WTC11 (cell line): ENCODE results near the gene PLEKHA1. TPM values are rescaled to one million over a fixed set of nuclear protein-coding genes. Genes with fewer than 3 reads are reported as not detected.
A peak's percentile ranks its signal among the peaks of the same experiment; 100 is the strongest.

ENCODE experiments used
- ATAC-seq: fragments of 200-7000 bp; cut with Tn5 transposase; 2 replicates; pipeline ENCODE4 v1.10.0; 2021; ENCODE audit warnings: mild to moderate bottlenecking, moderate library complexity
- CTCF ChIA-PET: fragments of 300-600 bp; sonication (Branson Sonifier 250); formaldehyde crosslinking; loops from one replicate; lab custom pipeline; 2021; ENCODE audit warnings: antibody characterized with exemption; lab: Charles Lee
- POLR2A ChIA-PET: fragments of 350-600 bp; sonication (Branson Sonifier 250); formaldehyde crosslinking; loops from one replicate; lab custom pipeline; 2021; ENCODE audit warnings: antibody characterized with exemption; lab: Charles Lee
- DNase-seq: peaks from one replicate; pipeline ENCODE4 v3.0.0; 2021; ENCODE audit warnings: low spot score
- H3K27ac Mint-ChIP-seq: 2 replicates; pipeline ENCODE4 v1.8.0; 2021; ENCODE audit warnings: mixed read lengths
- H3K27me3 Mint-ChIP-seq: 2 replicates; pipeline ENCODE4 v1.8.0; 2021; ENCODE audit warnings: low read depth, mild to moderate bottlenecking, moderate library complexity, mixed read lengths
- H3K36me3 Mint-ChIP-seq: 2 replicates; pipeline ENCODE4 v1.8.0; 2021; ENCODE audit warnings: mixed read lengths
- H3K4me1 Mint-ChIP-seq: 2 replicates; pipeline ENCODE4 v1.8.0; 2022; ENCODE audit warnings: mixed read lengths
- H3K4me3 Mint-ChIP-seq: 2 replicates; pipeline ENCODE4 v1.8.0; 2021; ENCODE audit warnings: mild to moderate bottlenecking, moderate library complexity, mixed read lengths
- H3K9me3 Mint-ChIP-seq: 2 replicates; pipeline ENCODE4 v1.8.0; 2021; ENCODE audit warnings: mixed read lengths
- ATF3 ChIP-seq: sonication (generic); formaldehyde crosslinking; conservative IDR thresholded peaks from 2 replicates; pipeline ENCODE4 v1.8.1; 2022; ENCODE audit warnings: mild to moderate bottlenecking, missing genetic modification reagents
- E2F4 ChIP-seq: sonication (generic); formaldehyde crosslinking; IDR thresholded peaks from 2 replicates; pipeline ENCODE4 v1.8.1; 2022; ENCODE audit warnings: low read depth, mild to moderate bottlenecking, moderate library complexity, missing genetic modification reagents, borderline replicate concordance
- EMX1 ChIP-seq: fragments of 250-450 bp; sonication (Bioruptor Pico); IDR thresholded peaks from 2 replicates; pipeline ENCODE4 v1.8.0; 2021; ENCODE audit warnings: mild to moderate bottlenecking
- FOXJ3 ChIP-seq: sonication (generic); formaldehyde crosslinking; IDR thresholded peaks from 2 replicates; pipeline ENCODE4 v1.9.0; 2021; ENCODE audit warnings: missing genetic modification reagents, mild to moderate bottlenecking, borderline replicate concordance
- GTF2I ChIP-seq: fragments of 250-450 bp; sonication (Bioruptor Pico); conservative IDR thresholded peaks from 2 replicates; pipeline ENCODE4 v1.4.0; 2021; ENCODE audit warnings: mild to moderate bottlenecking
- IRF1 ChIP-seq: sonication (generic); formaldehyde crosslinking; IDR thresholded peaks from 2 replicates; pipeline ENCODE4 v1.8.0; 2023; ENCODE audit warnings: missing genetic modification reagents
- MAX ChIP-seq: sonication (generic); formaldehyde crosslinking; IDR thresholded peaks from 2 replicates; pipeline ENCODE4 v1.8.0; 2022; ENCODE audit warnings: mild to moderate bottlenecking, missing genetic modification reagents
- MXD4 ChIP-seq: fragments of 250-450 bp; sonication (Bioruptor Pico); IDR thresholded peaks from 2 replicates; pipeline ENCODE4 v1.8.0; 2021; ENCODE audit warnings: mild to moderate bottlenecking, moderate library complexity, borderline replicate concordance
- NFYB ChIP-seq: sonication (generic); formaldehyde crosslinking; conservative IDR thresholded peaks from 2 replicates; pipeline ENCODE4 v1.8.0; 2022; ENCODE audit warnings: low read depth, missing genetic modification reagents
- PREB ChIP-seq: sonication (generic); formaldehyde crosslinking; IDR thresholded peaks from 2 replicates; pipeline ENCODE4 v1.8.1; 2022; ENCODE audit warnings: mild to moderate bottlenecking, missing genetic modification reagents, moderate library complexity, borderline replicate concordance
- SP1 ChIP-seq: sonication (generic); formaldehyde crosslinking; conservative IDR thresholded peaks from 2 replicates; pipeline ENCODE4 v1.8.1; 2022; ENCODE audit warnings: missing genetic modification reagents
- TEAD1 ChIP-seq: sonication (generic); formaldehyde crosslinking; IDR thresholded peaks from 2 replicates; pipeline ENCODE4 v1.8.0; 2022; ENCODE audit warnings: mild to moderate bottlenecking, missing genetic modification reagents
- USF1 ChIP-seq: sonication (generic); formaldehyde crosslinking; IDR thresholded peaks from 2 replicates; pipeline ENCODE4 v1.8.0; 2022; ENCODE audit warnings: mild to moderate bottlenecking, missing genetic modification reagents
- ZNF281 ChIP-seq: sonication (generic); formaldehyde crosslinking; IDR thresholded peaks from 2 replicates; pipeline ENCODE4 v1.8.0; 2023; ENCODE audit warnings: mild to moderate bottlenecking, missing genetic modification reagents
- ZNF317 ChIP-seq: sonication (generic); formaldehyde crosslinking; IDR thresholded peaks from 2 replicates; pipeline ENCODE4 v1.8.1; 2023; ENCODE audit warnings: low read depth, mild to moderate bottlenecking, moderate library complexity, missing genetic modification reagents, borderline replicate concordance
- ZNF416 ChIP-seq: fragments of 250-450 bp; sonication (Bioruptor Pico); IDR thresholded peaks from 2 replicates; pipeline ENCODE4 v1.9.0; 2021; ENCODE audit warnings: mild to moderate bottlenecking, inconsistent platforms
- ZNF512 ChIP-seq: sonication (generic); formaldehyde crosslinking; IDR thresholded peaks from 2 replicates; pipeline ENCODE4 v1.8.1; 2022; ENCODE audit warnings: missing genetic modification reagents, borderline replicate concordance
- total RNA-seq: library from RNA; stranded (reverse); gene quantifications from 3 replicates; pipeline ENCODE4 v1.2.3, GENCODE V29; 2021

PLEKHA1 gene
- total RNA-seq, 1 experiment from 2014 or later, result 34.6 TPM

GRCh38 chr10:122376364-122376961, 2.0 kb downstream of the PLEKHA1 start:
- H3K27me3 Mint-ChIP-seq, result peaks cover 20% of the 10 kb centered on the region
- peaks cover 21% of the 10 kb centered on the region for H3K4me1 Mint-ChIP-seq
- ChIA-PET CTCF (no interaction called here), POLR2A (no interaction called here)
- DNase-seq (no peak), ATAC-seq (no peak)
- peak overlapping the region; percentile 23; the same call in 1 of the 2 replicates for H3K27ac Mint-ChIP-seq
- H3K4me3 Mint-ChIP-seq, result peak overlapping the region; percentile 52
- H3K9me3 Mint-ChIP-seq, result no peaks in the 10 kb centered on the region
- H3K36me3 Mint-ChIP-seq, result peaks cover 11% of the 10 kb centered on the region
- no peak for TF ChIP-seq ZNF416
- TF ChIP-seq GTF2I, result no peak
- TF ChIP-seq MXD4 (CRISPR knock-in tag), result no peak
- TF ChIP-seq, all 79 proteins: peak for 0

- peaks cover 2% of the 10 kb centered on the region for H3K27me3 Mint-ChIP-seq
- H3K27ac Mint-ChIP-seq, result no peak overlapping the region
Observed at GRCh38 chr10:122379041-122379440, 4.5 kb downstream of the PLEKHA1 start.

More at GRCh38 chr10:122379041-122379440, 4.5 kb downstream of the PLEKHA1 start:
- peaks cover 4% of the 10 kb centered on the region for H3K9me3 Mint-ChIP-seq
- H3K4me3 Mint-ChIP-seq, result no peak overlapping the region
- no peak for TF ChIP-seq NFYB (CRISPR knock-in tag)
- no peak for TF ChIP-seq ZNF281 (CRISPR knock-in tag)
- TF ChIP-seq IRF1, result no peak
- TF ChIP-seq MAX, result no peak
- no peak for TF ChIP-seq ZNF512 (CRISPR knock-in tag)
- no peak for TF ChIP-seq EMX1 (CRISPR knock-in tag)
- TF ChIP-seq TEAD1 (CRISPR knock-in tag), result no peak
- no peak for TF ChIP-seq ZNF317 (CRISPR knock-in tag)
- TF ChIP-seq FOXJ3 (CRISPR knock-in tag), result no peak
- TF ChIP-seq E2F4, result no peak
- no peak for TF ChIP-seq SP1 (CRISPR knock-in tag)
- TF ChIP-seq ATF3, result no peak
- no peak for TF ChIP-seq USF1 (CRISPR knock-in tag)
- TF ChIP-seq PREB (CRISPR knock-in tag), result no peak
- no peak for TF ChIP-seq ZNF416
- peaks cover 14% of the 10 kb centered on the region for H3K36me3 Mint-ChIP-seq
- H3K4me1 Mint-ChIP-seq, result peaks cover 13% of the 10 kb centered on the region
- DNase-seq (no peak), ATAC-seq (no peak)
- CTCF ChIA-PET, result interaction anchor here (1.3 kb wide), 1 partner anchor 99 kb away, joined by 6 read pairs; no protein-coding TSS in a partner anchor
- POLR2A ChIA-PET, result no interaction called here
